GM19351 (cell line): ENCODE measurements around the gene SLMAP.
A peak's percentile ranks its signal among the peaks of the same experiment; 100 is the strongest.

Experiments
- ATAC-seq: cut with Tn5 transposase; IDR thresholded peaks from one replicate; pipeline ENCODE4 v1.9.1; 2021; ENCODE audit warnings: mild to moderate bottlenecking, moderate library complexity; ENCODE audit not compliant: unreplicated experiment

The SLMAP gene

DNA sequence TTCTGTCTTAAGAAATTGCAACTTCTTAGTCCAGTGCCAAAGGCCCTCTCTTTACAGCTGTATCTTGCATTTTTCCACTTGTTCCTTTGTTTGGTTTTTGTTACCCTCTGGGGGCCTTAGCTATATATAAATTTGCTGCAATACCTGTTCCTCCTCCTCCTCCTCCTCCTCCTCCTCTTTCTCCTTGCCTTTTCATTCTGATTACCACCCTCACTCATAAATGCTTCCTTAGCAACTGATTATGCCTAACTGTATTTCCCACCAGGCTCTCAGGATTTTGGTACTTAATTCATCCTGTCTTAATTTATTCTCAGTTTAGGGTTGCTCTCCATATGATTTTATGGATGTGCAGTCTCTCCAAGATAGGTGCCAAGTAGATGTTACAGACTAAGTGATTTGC lies 65.7 kb downstream of the SLMAP start:
- no peak for ATAC-seq

DNA sequence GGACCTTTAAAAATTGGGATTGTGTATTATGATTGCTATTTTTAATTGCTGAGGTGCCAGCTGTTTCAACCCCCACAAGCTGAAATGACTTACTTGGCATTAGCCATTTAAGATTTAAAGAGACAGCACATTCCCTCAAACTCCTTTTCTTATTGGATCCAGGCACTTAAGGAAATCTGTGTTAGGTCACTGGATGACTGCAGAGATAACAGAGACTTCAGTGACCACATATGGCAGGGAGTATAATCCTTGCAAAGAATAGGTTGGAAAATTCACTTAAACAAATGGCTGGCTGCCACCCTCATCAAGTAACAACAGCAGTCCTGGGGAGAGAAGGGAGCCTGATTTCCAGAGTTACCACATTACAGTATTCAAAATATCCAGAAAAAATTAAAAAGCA lies 66.6 kb downstream of the SLMAP start:
- no peak for ATAC-seq

DNA sequence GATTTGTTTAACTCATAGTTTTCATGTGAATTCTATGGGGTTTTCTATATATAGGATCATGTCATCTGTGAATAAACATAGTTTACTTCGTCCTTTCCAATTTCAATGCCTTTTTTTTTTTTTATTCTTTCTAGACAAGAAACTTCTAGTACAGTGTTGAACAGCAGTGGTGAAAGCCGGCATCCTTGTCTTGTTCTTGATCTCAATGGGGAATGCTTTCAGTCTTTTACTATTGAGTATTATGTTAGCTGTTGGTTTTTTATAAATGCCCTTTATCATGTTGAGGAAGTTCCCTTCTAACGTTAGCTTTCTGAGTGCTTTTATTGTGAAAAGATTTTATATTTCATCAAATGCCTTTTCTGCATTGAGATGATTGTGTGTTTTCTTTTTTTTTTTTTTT lies 69.0 kb downstream of the SLMAP start:
- no peak for ATAC-seq

DNA sequence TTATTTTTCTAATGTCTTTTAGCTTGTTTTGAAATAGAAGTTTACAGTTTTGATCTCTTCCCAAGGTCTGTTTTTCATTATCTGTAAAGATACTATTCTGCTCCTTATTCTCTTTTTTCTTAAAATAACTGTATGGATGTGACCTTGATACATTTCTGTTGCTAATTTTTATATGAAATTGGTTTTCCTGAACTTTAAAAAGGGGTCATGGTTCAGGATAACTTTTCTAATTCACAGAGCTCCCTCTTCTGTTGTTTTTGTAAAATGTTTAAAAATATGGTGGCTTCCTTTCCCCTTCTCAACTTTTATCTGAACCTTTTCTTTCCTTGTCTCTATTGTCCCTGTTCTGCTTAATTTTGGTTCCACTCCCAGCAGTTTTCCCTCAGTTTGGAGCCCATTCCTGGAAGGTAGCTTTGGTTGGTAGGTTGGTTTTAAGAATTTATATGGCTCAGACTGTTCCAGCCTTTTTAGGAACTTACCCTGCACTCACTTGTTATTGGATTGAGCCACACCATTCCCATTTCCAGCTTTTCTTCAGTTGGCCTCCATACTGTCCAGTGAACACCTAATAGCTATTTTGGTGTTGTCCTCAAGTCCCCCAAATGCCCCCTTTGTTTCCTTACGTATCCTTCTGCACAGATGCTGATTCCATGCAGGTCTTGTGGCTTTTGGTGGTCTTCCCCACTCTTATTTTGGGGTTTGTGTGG lies 70.3 kb downstream of the SLMAP start:
- ATAC-seq = no peak

DNA sequence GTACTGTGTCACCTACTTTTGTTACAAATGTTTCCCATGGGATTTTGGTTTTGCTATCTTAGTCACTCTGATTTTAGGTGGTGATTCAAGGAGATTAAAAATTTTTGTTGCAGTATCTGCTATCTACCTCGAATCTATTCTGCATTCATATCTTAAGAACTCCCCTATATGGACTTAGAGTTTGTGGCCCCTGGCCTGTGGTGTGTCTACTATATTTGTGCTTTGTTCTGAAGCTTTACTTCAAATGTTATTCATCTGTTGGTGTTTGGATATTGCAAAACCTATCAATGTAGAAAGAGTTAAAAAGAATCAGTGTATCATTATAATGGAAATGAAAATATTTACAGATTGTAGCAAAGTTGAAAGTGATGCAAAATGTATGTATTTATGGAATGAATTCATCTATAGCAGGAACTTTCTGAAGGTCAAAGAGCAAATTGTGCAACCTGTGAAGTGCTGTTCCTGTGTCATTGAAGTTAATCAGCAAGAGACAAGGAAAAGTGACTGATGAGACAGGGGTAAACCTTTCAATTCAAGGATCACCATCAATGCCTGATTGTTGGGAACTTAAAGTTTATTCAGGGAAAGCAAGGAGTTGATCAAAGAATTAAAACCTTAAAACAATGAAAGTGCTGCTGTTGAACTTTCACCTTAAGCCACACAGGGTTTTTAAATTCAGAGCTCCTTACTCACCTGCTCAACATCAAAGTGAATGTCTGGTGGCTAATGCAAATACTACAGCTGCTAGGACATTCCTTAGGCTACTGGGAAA lies 71.0 kb downstream of the SLMAP start:
- no peak for ATAC-seq

DNA sequence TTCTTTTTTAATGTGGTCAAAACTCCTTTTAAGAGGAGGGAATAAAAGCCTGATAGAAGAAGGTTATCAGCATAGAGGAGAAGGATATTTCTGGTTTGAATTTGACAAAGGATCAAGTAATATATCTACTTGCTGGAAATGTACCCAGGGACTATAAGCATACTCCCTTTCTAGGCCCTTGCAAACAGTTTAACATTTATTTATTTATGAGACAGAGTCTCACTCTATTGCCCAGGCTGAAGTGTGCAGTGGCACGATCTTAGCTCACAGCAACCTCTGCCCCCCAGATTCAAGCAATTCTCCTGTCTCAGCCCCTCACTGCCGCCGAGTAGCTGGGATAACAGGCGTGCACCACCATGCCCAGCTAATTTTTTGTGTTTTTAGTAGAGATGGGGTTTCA lies 71.6 kb downstream of the SLMAP start:
- no peak for ATAC-seq

DNA sequence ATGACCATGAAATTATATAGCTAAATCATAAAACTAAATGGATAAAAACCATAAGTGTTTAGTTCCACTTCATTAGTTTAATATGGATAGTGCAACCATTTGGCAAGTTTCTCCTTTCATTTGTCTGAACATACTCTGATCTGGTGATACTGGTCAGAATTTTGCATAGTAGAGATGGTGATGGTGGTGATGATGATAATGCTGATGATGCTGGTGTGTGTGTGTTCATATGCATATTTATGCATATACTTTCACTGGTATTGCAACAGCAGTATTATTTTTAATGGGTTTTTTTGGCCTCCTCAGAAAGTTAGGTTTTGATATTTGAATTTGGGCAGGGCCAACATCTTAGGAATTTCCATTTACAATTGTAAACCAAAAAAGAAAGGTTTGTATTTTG lies 76.4 kb downstream of the SLMAP start:
- no peak for ATAC-seq

DNA sequence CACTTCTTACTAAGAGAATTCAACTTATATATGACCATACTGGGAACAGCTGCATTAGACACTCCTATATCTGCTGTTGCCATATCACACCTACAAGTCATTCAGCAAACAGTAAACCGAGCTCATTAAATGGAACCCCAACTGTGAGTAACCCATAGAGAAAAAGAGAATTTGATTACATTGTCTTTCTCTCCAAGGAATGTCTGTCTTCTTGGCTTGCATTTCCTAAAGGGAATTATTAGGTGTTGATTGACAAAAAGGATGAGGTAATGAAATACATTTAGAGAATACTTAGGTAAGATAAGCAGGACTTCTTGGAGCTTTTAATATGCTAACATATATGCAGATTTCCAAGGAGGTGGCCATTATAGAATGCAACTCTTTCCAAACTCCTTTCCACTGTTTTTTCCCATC lies 76.8 kb downstream of the SLMAP start:
- no peak for ATAC-seq

DNA sequence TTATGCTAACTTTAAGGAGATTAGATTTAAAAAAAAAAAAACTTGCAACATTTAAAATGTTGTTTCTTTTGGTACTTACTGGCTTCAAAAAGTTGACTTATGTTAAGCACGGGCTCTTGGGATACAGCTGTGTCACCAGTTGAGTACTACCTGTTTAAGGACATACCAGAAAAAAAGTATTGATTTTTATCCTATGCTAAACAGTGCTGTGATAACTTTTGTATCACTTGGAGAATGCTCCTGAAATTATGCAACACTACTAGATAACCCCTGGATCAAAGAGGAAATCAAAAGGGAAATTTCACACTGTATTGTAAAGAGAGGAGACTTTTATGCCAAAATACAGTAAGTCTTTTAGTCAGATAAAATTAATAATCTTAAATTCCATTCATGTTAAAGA lies 77.7 kb downstream of the SLMAP start:
- ATAC-seq = no peak

DNA sequence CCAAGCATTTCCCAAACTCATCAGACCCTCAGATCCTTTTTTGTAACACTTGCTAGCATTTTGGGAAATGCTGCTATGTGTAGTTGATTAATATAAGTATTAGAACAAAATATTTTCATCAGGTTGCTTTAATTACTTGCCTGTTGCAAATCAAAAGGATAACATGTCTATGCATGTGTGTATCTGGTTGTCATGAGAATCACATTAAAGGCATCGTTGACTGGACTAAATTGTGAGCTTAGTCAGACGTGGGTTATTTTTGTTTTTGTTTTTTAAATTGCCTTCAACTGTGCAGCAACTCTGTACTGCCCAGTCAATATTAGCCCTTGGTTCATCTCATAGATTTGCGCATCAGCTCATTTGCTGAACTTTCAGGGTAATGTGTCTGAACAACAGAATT lies 81.6 kb downstream of the SLMAP start:
- ATAC-seq = no peak

DNA sequence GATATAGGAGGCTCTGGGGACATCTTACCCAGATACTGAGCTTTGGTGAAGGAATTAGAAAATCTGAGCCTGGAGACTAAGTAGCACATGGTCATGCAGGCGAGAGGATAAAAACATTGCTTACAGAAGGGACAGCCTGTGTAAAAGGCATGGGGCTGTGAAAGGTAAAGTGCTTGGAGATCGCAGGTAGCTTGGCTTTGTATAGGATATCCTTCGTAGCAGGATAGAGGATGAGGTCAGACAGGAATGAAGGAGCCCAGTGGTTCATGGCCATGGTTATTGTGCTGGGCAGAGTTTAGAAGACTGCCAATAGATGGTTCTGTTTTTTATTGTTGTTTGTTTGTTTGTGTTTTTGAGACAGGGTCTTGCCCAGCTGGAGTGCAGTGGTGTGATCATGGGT lies 82.5 kb downstream of the SLMAP start:
- ATAC-seq = no peak

DNA sequence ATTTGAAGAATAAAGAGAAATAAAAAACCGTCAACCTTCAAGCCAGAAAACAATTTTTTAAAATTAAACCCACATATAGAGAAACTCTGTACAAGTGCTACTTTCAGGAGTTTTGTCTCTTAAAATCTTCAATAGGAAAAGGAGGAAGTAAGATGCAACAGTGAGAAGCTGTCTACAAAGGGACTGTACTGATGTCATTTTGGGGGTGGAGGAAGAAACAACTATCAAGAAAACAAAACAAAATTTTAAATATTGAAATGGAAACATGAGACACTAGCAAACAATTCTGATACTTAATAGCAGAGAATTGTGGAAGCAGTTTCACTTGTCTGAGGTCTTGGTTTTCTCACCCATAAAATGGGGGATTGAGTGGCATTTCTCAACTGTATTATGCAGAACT lies 84.4 kb downstream of the SLMAP start:
- peak; percentile 48 for ATAC-seq

DNA sequence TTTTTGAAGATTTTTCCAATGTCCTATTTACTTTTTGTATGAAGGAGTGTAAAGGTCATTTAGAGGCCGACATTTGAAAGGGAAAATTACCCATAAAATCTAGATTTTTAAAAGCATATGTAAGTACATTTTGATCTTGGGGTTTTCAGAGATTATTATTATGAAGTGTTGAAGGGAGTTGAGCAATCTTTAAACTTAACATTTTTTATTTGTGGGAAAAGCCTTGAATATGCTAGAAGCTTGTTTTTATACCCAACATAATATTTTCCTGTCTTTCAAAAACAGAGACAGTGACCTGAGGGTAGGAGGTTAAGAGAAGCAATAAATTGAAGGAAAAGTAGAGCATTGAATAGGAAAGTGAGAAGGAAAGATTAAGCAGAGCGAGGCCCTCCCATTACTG lies 85.7 kb downstream of the SLMAP start:
- no peak for ATAC-seq

DNA sequence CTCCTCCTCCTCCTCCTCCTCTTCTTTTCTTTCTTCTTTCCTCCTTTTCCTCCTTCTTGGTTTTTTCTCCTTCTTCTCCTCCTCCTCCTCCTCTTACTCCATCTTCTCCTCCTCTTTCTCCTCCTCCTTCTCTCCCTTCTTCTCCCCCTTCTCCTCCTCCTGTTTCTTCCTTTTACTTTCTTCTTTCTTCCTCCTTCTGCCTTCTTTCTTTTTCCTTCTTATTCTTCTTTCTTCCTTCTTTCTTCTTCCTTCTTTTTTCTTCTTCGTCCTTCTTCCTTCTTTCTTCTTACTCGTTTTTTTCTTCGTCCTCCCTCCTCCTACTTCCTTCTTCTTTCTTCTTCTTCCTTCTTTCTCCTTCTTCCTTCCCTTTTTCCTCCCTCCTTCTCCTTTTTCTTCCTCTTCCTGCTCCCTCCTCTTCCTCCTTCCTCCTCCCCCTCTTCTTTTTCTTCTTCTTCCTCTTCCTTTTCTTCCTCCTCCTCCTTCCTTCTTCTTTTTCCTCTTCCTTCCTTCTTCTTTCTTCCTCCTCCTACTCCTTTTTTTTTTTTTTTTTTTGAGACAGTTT lies 92.1 kb downstream of the SLMAP start:
- ATAC-seq = no peak

DNA sequence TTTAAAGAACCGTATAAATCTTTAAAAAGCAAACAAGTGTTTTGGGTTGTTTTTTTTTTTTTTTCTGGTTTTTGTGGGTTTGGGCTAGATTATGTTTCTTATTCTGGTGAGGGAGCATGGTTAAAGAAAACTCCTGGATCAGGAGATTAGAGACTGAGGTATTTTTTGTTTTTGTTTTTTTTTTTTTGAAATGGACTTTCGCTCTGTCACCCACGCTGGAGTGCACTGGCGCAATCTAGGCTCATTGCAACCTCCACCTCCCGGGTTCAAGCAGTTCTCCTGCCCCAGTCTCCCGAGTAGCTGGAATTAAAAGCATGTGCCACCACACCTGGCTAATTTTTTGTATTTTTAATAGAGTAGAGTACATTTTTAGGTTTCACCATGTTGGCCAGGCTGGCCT lies 95.2 kb downstream of the SLMAP start:
- no peak for ATAC-seq

DNA sequence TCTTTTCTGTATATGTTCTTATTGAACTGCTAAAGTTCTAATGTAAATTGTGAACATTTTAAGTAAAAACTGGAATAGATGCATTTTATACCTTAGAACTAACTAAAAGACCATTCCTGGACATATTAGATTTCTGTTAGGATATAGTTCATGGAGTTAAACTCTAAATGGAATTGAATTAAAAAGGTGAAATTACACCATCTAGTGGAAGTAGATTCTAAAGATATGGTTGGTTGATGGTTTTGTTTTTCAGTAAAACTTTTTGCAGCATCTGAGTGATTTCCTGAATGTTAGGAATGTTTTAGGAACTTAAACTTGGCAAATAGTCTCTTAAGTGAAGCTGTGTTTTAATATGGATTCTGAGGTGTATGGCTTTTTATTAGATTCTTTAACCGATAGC lies 96.8 kb downstream of the SLMAP start:
- ATAC-seq = no peak

DNA sequence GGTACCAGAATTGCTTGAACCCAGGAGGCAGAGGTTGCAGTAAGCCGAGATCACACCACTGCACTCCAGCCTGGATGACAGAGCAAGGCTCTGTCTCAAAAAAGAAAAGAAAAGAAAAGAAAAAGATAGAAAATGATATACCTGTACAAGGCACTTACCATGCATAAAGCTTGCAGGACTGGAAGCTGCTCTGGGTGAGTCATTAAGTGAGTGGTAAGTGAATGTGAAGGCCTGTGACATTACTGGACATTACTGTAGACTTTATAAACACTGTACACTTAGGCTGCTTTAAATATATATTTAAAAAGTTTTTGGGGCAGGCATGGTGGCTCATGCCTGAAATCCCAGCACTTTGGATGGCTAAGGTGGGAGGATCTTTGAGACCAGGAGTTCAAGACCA lies 99.2 kb downstream of the SLMAP start:
- no peak for ATAC-seq

DNA sequence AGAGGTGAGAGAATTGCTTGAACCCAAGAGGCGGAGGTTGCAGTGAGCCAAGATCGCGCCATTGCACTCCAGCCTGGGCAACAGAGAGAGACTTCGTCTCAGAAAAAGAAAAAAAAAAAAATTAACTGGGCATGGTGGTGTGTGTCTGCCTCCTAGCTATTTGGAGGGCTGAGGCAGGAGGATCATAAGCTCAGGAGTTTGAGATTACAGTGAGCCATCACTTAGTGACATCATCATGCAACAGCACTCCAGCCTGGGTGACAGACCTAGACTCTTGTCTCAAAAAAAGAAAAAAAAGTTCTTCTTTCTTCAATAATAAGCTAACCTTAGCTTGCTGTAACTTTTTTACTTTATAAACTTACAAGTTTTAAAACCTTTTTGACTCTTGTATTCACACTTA lies 99.8 kb downstream of the SLMAP start:
- ATAC-seq = no peak

DNA sequence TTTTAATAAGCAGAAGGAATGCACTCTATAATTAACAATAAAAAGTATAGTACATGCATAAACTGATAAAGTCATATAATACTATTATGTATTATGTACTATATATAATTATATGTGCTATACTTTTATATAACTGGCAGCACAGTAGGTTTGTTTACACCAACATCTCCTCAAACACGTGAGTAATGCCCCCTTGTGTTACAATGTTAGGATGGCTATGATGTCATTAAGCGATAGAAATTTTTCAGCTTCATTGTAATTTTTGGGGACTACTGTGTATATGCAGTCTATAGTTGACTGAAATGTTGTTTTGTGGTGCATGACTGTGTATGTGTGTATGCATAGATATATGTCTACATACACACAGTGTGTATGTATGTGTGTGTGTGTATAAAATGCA lies 100.6 kb downstream of the SLMAP start:
- no peak for ATAC-seq

DNA sequence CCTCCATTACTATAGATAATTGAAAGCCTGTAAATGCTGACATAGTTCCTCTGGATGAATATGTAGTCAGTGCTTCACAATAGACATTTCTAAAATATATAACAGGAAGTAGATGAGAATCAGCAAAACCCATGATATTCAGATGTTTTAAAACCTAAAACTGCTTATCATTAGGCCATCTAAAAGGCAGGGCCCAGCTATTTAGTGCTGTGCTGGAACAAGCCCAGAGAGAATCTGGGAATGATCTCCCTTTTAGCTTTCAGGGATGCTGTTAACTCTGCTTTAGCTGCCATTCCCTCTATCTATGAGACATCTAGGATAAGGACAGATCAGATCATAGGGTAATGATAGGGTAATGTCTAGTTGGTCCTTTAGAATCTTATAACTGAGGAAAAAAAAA lies 106.8 kb downstream of the SLMAP start:
- ATAC-seq = no peak

DNA sequence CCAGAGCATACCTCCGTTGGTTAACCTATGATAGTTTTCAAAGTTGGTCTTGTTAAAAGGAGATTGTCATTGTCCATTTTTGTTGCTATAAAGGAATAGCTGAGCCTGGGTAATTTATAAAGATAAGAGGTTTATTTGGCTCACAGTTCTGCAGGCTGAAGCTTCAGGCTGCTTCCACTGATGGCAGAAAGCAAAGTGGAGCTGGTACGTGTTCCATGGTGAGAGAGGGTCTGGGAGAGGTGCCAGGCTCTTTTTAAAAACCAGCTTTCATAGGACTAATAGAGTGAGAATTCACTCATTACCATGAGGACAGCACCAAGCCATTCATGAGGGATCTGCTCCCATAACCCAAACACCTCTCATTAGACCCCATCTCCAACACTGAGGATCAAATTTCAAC lies 107.3 kb downstream of the SLMAP start:
- no peak for ATAC-seq

DNA sequence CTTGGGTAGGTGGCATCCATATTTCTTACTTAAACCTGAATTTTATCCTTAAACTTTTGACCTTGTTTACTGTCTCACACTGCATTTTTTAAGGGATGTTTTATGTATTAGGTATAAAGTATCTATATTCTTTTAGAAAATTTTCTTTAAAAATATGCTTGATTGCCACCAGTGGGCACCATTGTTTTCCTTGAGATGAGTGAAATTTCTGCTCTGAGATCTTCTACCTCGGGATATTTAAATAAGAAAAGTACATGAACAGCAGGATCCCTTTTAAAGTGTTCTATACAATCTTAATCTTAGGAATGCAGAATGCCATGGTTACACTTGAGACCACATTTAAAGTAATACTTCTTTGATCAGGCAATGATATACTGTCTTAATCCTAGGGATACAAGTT lies 108.7 kb downstream of the SLMAP start:
- ATAC-seq = no peak
